Measurements from ENCODE around the gene ISG20L2. TPM values are rescaled to one million over a fixed set of nuclear protein-coding genes. Genes with fewer than 3 reads are reported as not detected.

The ISG20L2 gene
- total RNA-seq, 2 donors from 2014 or later, result 13.6 to 18.0 TPM

GRCh38 chr1:156727926-156728598, 504 bp downstream of the ISG20L2 start, which contains the start of gene METTL25B:
METTL25B (plus strand) TSS chr1:156728469; CDS start chr1:156729105, 636 bp downstream.
- Histone ChIP-seq H3K36me3 (peaks cover 25% of the 10 kb centered on the region), H3K27me3 (no peaks in the 10 kb centered on the region), H3K4me1 (peaks cover 0 to 43% of the 10 kb centered on the region in 2 donors), H3K9me3 (no peaks in the 10 kb centered on the region), H3K27ac (peak within 1 kb of the TSS; percentile 98 to 99), H3K4me3 (peak within 1 kb of the TSS; percentile 64 to 87)
- peak; percentile 85 for DNase-seq (ENCODE audit: low spot score)
- no peak for TF ChIP-seq CTCF (IDR thresholded peaks at IDR 0.05)

GRCh38 chr1:156727492-156727891, 1.1 kb downstream of the ISG20L2 start:
- DNase-seq (ENCODE audit: low spot score), result no peak
- Histone ChIP-seq H3K27ac (peak overlapping the region; percentile 98 to 99), H3K4me3 (peak overlapping the region; percentile 64 to 87), H3K36me3 (peaks cover 31% of the 10 kb centered on the region), H3K4me1 (peaks cover 0 to 43% of the 10 kb centered on the region in 2 donors), H3K27me3 (no peaks in the 10 kb centered on the region), H3K9me3 (no peaks in the 10 kb centered on the region)
- no peak for TF ChIP-seq CTCF (IDR thresholded peaks at IDR 0.05)

- Histone ChIP-seq H3K27ac (no peak overlapping the region), H3K4me1 (peaks cover 0 to 43% of the 10 kb centered on the region in 2 donors), H3K9me3 (no peaks in the 10 kb centered on the region), H3K36me3 (peaks cover 36% of the 10 kb centered on the region), H3K27me3 (no peaks in the 10 kb centered on the region), H3K4me3 (peak overlapping the region in 1 of 2 donors; percentile 33)
- TF ChIP-seq CTCF (IDR thresholded peaks at IDR 0.05), result peak in 1 of 2 donors; percentile 56
- no peak for DNase-seq (ENCODE audit: low spot score)
Measured at GRCh38 chr1:156726549-156727226, 1.9 kb downstream of the ISG20L2 start.

- peak; percentile 84 to 90 for TF ChIP-seq CTCF (IDR thresholded peaks at IDR 0.05)
- Histone ChIP-seq H3K9me3 (no peaks in the 10 kb centered on the region), H3K27me3 (no peaks in the 10 kb centered on the region), H3K36me3 (peaks cover 45% of the 10 kb centered on the region), H3K4me1 (peaks cover 0 to 43% of the 10 kb centered on the region in 2 donors), H3K4me3 (peak overlapping the region; percentile 21 to 33), H3K27ac (peak overlapping the region; percentile 35 to 44)
- DNase-seq (ENCODE audit: low spot score), result peak; percentile 93
Measured at GRCh38 chr1:156725683-156726280, 2.8 kb downstream of the ISG20L2 start.

GRCh38 chr1:156721535-156721934, 7.0 kb downstream of the ISG20L2 start:
- peaks cover 45% of the 10 kb centered on the region for H3K36me3 ChIP-seq
- no peaks in the 10 kb centered on the region for H3K9me3 ChIP-seq
- H3K4me3 ChIP-seq, result no peak overlapping the region
- no peak for TF ChIP-seq CTCF (IDR thresholded peaks at IDR 0.05)
- no peak for DNase-seq (ENCODE audit: low spot score)
- H3K27me3 ChIP-seq, result no peaks in the 10 kb centered on the region
- no peak overlapping the region for H3K27ac ChIP-seq
- peaks cover 0 to 21% of the 10 kb centered on the region in 2 donors for H3K4me1 ChIP-seq

Measured in right atrium auricular region (tissue), 2 donors.